PFSK-1 (cell line): ENCODE results near the gene PREP.

ENCODE experiments used
- FOXP2 ChIP-seq: optimal IDR thresholded peaks from 2 replicates; pipeline ENCODE3; 2011; ENCODE audit warnings: borderline replicate concordance, control low read depth, inconsistent platforms; ENCODE audit not compliant: insufficient read depth; ENCODE audit errors: extremely low read length, extremely low read depth
- POLR2AphosphoS5 ChIP-seq: IDR thresholded peaks from 2 replicates; pipeline ENCODE4 v1.6.1; 2012; ENCODE audit warnings: low read depth, mild to moderate bottlenecking, control low read depth, low read length, moderate library complexity
- SIN3A ChIP-seq: IDR thresholded peaks from 2 replicates; pipeline ENCODE4 v1.6.1; 2012; ENCODE audit warnings: mild to moderate bottlenecking, low read length, moderate library complexity, borderline replicate concordance; ENCODE audit not compliant: insufficient read depth
- TAF1 ChIP-seq: IDR thresholded peaks from 2 replicates; pipeline ENCODE4 v1.6.1; 2012; ENCODE audit warnings: low read length, control low read depth, borderline replicate concordance; ENCODE audit not compliant: insufficient read depth
- TF ChIP-seq, protein P1 (sequence below), 2 experiments: IDR thresholded peaks; 2 replicates each; pipeline versions ENCODE4 v1.6.1 to v1.8.0; 2011 to 2012; ENCODE audit warnings: low read depth in 2 of 2, low read length in 2 of 2, control low read depth in 1 of 2, inconsistent platforms in 1 of 2, mild to moderate bottlenecking in 1 of 2, moderate library complexity in 1 of 2; ENCODE audit not compliant: insufficient read depth in 1 of 2

GRCh38 chr6:105313211-105313610, 89.7 kb downstream of the PREP start:
- TF ChIP-seq POLR2AphosphoS5 (no peak), SIN3A (no peak), TAF1 (no peak), FOXP2 (no peak)
- TF ChIP-seq, protein P1, sequence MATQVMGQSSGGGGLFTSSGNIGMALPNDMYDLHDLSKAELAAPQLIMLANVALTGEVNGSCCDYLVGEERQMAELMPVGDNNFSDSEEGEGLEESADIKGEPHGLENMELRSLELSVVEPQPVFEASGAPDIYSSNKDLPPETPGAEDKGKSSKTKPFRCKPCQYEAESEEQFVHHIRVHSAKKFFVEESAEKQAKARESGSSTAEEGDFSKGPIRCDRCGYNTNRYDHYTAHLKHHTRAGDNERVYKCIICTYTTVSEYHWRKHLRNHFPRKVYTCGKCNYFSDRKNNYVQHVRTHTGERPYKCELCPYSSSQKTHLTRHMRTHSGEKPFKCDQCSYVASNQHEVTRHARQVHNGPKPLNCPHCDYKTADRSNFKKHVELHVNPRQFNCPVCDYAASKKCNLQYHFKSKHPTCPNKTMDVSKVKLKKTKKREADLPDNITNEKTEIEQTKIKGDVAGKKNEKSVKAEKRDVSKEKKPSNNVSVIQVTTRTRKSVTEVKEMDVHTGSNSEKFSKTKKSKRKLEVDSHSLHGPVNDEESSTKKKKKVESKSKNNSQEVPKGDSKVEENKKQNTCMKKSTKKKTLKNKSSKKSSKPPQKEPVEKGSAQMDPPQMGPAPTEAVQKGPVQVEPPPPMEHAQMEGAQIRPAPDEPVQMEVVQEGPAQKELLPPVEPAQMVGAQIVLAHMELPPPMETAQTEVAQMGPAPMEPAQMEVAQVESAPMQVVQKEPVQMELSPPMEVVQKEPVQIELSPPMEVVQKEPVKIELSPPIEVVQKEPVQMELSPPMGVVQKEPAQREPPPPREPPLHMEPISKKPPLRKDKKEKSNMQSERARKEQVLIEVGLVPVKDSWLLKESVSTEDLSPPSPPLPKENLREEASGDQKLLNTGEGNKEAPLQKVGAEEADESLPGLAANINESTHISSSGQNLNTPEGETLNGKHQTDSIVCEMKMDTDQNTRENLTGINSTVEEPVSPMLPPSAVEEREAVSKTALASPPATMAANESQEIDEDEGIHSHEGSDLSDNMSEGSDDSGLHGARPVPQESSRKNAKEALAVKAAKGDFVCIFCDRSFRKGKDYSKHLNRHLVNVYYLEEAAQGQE (IDR thresholded peaks at IDR 0.05; ENCODE audit: insufficient read depth in 1 of 2, low read depth in 2 of 2, low read length in 2 of 2): no peak
